Activated CD4-positive, alpha-beta T cell treated with anti-CD3 and anti-CD28 coated beads for 24 hours (primary cell): ENCODE data around the gene KLHL24.
A peak's percentile ranks its signal among the peaks of the same experiment; 100 is the strongest.
"Not testable (repeated sequence)": the region's sequence is repeated elsewhere in the genome, so short reads cannot be mapped to it uniquely, and the experiment has no call there.

Source experiments
- DNase-seq, 2 donors: peaks; one replicate each; pipeline ENCODE4 v3.0.0-alpha.2; 2020; ENCODE audit warnings: low read depth in 2 of 2

KLHL24 gene

DNA sequence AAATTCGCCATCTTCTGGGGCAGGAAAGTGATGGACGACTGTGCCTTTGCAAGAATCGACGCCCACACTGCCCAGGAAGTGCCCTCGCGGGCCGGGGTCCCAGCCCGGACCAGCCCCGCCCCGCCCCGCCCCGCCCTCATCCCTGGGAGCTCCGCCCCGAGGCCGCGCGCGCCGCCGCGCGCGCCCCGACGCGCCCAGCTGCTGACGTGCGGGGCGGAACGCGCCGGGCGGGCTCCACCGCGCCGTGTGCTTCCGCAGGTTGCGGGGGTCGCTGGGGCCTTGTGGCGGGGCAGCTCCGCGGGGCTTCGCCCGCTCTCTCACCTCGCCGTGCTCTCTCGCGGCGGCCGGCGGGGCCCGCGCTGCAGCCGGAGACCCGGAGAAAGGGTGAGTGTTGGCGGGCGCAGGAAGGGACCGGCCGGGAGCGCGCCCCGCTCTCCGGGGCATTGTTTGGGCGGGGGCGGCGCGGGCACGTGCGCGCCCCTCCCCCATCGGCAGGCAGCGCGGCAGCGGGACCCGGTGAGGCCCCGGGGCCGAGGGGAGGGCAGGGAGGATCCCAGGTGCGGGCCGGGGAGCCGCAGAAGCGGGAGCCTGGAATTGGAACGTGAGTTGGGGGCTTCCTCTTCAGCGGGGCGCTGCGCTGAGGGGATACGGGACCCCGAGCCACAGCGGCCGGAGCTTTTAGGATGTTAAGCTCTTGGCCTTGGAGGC is 62.3 kb downstream of the KLHL24 start, which contains the start of gene YEATS2:
Gene YEATS2 (plus strand): TSS at position 188 of the 708 bp plus-strand sequence. CDS start 17,366 bp downstream, outside the sequence.
- DNase-seq, result peak; percentile 65 to 68

DNA sequence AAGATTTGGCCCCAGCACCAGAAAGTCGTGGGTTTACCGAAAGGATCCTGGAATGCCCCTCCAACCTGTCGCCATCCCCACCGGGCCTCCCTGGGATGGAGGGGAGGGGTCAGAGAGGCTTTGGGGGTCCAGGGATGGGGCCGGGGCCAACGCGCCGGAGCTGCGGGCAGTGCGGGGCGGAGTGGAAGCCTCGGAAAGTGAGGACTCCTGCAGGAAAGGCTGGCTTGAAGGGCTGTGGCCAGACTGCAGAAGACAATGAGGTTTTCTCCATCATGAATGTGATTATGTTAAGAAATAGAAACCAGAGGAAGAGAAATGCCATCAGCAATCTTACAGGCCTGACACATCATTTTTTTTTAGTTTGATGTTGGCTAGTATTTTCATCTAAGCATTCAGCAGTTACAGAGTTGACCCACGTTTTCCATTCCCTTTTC is 62.9 kb downstream of the KLHL24 start:
- DNase-seq, result peak in 1 of 2 donors; percentile 5

DNA sequence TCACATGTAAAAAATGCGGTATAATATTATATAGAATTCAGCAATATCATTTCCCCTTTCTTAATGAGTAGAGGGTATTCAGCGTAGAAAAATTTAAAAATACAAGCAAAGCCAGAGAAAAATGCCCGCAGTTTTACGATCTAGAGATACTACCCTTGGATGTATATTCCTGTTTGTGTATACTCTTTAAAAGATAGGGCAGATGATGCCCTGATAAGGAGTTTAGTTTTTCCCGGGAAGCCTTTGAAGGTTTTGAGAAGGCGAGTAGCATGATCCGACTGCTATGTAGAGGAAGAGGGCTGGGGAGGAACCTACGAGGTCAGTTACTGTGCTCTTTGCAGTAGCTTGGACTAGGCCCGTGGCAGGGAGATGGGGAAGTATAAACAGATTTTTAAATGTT is 63.3 kb downstream of the KLHL24 start:
- no peak for DNase-seq

DNA sequence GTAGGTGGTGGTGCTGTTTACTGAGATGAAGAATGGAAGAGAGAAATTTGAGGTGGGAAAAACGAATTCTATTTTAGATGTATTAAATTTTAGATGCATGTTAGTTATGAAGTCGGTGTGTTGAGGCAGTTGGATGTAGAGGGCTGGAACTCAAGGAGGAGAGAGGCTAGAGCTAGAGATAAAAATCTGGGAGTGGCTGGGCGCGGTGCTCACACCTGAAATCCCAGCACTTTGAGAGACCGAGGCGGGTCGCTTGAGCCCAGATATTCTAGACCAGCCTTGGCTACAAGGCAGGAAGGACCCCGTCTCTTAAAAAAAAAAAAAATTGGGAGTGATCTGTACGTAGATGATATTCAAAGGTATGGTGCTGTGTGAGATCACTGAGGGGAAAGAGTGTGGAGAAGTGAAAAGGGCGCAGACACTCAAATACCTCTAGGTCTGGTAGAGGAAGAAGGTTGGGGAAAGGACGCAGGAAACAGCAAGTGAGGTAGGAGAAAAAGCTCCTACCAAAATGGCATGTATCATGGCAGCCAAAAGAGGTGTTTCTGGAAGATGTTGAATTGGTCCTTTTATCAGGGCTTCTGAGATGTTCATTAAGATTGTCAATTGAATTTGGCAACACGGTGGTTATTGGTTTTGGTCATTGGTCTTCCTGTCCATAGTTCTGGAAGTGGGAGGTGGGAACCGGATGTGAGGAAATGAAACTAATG is 64.0 kb downstream of the KLHL24 start:
- DNase-seq, result no peak

DNA sequence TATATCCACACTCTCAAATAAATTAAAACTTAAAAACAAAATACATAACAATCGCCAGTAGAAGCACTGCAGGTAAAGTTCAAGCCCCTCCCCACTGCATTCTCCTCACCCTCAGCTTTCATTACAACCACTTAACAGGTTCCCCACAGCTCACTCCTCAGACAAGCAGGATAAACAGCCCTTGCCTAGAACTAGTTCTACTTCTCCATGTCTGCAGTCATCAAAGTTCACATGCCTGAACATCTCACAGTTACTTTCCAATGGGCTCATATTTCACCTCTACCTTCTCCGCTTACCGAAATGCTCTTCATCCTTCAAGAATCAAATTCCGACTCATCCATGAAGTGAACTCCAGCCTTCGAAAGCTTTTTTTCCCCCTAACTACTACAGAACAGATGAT is 66.3 kb downstream of the KLHL24 start:
- no peak for DNase-seq

DNA sequence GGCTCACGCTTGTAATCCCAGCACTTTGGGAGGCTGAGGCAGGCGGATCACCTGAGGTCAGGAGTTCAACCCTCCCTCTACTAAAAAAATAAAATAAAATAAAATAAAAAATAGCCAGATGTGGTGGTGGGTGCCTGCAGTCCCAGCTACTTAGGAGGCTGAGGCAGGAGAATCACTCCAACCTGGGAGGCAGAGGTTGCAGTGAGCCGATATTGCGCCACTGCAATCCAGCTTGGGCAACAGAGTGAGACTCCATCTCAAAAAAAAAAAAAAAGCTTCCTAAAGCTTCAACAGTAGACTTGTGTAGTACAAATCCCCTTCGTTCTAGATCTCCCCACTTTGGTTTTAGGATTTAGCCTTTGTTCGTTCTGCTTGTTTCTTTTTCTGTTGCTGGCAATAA is 68.5 kb downstream of the KLHL24 start:
- not testable (repeated sequence) for DNase-seq

DNA sequence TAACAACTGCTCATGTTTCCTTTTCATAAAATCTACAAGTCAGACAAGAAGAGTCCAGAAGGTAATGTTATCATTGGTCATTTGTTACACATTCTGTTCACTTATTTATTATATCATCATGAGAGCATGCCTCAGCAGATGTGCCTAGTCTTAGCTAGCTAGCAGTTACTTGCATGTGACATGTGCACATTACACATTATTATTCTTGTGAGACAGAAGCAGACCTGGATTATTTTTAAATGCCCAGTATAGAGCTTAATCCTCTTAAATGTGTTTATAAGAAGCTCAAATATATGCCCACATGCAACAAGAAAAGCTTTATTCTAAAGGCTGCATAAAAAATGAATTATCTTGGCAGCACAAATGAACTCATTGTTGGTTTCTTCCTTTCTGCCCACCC is 74.8 kb downstream of the KLHL24 start:
- DNase-seq, result no peak

DNA sequence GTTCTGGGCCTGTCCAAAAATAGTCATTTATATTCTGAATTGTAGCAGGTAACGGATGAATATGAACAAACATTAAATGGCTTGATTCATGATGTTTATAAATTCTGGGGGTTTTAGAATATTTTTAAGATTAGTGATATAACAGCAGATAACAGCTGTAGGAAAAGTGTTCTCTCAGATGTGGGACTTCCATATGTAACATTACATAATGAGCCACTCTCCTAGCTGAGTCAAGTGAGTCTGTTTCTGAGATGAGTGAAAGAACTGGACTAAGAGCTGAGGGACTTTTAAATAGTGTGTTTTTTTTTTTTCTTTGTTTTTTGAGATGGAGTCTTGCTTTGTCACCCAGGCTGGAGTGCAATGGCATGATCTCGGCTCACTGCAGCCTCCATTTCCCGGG is 76.1 kb downstream of the KLHL24 start:
- no peak for DNase-seq

DNA sequence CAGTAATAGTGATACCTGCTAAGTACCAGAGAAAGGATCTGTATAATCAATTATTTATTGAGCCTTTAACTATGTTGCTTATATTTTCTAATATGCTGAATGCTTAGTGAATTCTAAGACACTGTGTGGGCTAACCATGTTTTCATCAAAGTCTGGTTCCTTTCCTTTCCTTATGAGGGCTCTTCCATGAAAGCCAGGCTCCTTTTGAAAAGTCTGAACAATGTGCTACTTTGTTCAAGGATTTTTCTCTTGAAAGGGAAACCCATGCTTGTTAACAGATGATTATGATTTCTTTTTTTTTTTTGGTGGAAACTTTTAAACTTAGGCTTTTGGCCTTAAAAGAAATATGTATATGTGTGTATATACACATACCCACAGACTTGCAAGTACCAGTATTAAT is 79.2 kb downstream of the KLHL24 start:
- no peak for DNase-seq

DNA sequence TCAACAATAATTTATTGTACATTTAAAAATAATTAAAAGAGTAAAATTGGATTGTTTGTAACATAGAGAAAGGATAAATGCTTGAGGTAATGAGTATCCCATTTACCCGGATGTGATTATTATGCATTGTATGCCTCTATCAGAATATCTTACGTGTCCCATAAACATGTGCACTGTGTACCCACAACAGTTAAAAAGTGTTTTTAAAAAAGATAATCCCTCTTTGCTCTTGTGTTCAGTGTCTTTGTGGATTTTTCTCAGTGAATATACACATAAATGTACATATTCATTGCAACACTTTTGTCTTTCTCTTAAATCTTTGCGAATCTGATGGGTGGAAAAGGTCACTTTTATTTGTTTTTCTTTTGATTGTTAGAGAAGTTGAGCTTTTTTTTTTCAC is 82.6 kb downstream of the KLHL24 start:
- no peak for DNase-seq

DNA sequence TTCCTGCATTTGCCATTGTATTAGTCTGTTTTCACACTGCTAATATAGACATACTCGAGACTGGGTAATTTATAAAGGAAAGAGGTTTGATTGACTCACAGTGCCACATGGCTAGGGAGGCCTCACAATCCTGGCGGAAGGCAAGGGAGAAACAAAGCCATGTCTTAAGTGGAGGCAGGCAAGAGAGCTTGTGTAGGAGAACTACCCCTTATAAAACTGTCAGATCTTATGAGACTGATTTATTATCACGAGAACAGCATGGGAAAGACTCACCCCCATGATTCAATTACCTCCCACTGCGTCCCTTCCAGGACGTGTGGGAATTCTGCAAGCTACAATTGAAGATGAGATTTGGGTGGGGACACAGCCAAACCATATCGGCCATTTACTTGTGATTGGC is 90.0 kb downstream of the KLHL24 start:
- DNase-seq, result no peak

DNA sequence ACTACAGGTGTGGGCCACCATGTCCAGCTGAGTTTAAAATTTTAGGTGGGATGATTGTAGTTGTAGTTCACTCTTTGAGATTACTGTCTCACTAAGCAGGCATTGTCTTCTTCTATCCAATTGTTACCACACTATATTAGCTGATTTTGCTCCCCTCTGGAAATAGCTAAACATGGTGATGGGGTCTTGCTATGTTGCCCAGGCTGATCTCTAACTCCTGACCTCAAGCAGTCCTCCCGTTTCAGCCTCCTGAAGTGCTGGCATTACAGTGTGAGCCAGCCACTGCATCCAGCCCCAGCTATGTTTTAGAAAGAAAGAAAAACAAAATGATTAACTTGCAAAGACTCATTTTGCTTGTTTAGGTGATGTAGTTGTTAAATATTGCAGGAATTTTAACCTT is 92.8 kb downstream of the KLHL24 start:
- DNase-seq, result no peak

DNA sequence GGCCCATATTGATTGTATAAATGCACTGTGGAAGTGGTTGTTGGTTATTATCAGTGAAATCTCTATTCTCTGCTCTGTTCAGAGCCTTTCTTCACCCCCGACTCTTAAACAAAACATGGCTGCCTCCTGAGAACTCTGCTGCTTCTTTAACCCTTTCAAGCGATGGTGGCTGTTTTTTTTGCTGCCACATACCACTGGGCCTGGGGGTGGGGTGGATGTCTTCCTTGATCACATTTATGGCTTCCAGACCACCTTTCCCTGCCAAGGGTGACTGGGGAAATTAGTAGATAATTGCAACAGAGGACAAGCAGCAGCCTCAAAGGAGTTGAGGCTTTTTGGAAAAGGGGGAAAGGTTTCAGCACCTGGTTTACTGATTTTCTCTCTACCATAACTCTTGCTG is 94.9 kb downstream of the KLHL24 start:
- no peak for DNase-seq

DNA sequence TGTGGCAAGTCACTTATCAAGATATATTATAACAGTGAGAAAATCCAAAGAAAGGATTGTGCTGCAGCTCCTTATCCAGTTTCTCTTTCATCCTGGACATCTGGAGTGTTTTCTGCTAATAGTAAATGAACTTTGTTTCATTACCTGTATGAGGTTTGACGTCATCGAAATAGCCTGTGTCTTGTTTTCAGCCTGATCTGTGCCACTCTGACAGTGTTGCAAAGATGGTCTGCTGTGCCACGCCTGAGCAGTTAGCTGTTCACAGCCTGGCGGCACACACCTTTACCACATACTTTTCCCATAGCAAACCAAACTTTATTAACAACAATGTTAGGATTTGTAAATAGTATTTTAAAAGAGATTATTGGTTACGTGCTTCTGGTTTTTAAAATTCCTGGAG is 96.2 kb downstream of the KLHL24 start:
- no peak for DNase-seq

DNA sequence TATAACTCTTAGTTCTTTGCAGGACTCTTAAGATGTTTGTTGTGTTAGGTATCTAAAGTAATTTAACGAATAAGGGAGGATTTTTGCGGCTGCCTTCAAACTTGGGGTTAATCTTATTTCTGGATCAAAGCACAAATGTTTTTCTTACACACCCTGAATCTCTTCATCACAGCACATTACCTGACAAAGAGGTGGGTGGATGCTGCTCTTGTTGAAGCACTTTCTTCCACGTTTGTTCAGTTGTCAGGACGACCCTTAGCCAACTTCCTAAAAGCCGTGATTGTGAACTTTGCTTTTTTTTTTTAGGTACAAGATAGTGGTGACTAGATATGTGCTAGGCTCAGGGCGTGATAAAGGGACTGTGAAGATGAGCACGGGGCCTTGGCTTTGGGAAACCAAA is 98.1 kb downstream of the KLHL24 start:
- no peak for DNase-seq
